Midbrain (tissue), 1 donor: ENCODE data around the gene TTF2.

ENCODE experiments used
- DNase-seq: peaks from one replicate; lab custom pipeline; 2025; lab: John Stamatoyannopoulos, UW

Gene TTF2

DNA sequence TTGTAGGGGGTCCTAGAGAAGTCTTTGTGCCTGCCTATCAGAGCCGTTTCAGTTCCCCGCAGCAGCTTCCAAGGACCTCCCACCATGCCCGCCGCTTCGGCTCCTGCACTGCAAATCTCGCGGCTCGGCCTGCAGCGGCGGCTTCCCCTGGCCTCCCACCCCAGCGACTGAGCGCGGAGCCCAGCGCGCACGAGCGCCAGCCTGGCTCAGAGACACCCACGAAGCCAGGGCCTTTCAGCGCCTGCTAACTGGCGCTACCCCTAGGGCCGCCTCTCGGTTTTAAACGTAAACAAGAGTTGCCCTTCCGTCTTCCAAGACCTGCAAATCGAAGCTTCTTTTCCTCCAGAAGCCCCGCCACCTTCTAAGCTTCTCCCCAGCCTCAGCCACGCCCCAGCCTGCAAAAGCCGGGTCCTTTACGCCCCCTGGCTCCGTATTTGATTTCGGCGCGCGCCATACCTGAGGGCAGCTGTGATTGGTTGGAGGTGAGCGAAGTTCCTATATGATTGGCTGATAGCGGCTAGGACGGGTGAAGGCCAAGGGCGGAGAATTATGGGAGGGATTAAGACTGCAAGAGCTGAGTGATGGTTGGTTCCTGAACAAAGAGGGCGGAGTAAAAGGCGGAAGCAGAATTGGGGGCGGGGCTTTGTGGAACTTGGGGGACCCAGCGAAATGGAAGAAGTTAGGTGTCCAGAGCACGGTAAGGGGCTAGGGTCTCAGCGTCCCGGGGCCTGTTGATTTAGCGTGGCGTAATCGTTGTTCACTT is at the start of gene TTF2:
Gene TTF2, plus strand, starts transcription at position 649 of the 763 bp plus-strand sequence. Its CDS starts 21 bp downstream, at position 670.
- DNase-seq = peak; percentile 98

DNA sequence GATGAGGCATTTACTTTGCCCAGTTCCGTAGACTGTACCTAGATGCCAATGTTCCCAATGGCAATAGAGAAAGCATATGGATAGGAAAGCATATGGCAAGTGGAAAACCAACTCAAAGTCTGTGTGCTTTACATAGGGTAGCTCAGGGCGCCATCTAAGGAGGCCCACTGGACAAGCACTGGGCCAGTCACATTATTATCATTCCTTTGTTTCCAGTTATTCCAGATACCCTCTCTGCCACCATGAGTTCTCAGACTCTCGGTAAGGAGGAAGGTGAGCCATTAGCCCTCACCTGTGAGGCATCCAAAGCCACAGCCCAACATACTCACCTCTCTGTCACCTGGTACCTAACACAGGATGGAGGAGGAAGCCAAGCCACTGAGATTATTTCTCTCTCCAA is 48.8 kb upstream of the TTF2 start:
- no peak for DNase-seq

DNA sequence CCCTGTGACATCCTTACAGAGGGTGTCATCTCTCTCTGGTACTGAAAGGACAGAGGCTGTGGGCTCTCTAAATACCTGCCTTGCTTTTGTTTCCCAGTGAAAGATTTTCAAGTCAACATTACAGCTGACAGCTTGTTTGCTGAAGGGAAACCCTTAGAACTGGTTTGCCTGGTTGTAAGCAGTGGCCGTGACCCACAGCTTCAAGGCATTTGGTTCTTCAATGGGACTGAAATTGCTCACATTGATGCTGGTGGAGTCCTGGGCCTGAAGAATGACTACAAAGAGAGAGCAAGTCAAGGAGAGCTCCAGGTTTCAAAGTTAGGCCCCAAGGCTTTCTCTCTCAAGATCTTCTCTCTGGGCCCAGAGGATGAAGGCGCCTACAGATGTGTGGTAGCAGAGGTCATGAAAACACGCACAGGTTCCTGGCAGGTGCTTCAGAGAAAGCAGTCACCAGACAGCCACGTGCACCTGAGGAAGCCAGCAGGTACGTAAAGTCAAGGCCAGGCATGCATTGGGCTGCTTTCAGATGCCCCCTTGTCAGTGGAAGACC is 46.7 kb upstream of the TTF2 start:
- DNase-seq = no peak

DNA sequence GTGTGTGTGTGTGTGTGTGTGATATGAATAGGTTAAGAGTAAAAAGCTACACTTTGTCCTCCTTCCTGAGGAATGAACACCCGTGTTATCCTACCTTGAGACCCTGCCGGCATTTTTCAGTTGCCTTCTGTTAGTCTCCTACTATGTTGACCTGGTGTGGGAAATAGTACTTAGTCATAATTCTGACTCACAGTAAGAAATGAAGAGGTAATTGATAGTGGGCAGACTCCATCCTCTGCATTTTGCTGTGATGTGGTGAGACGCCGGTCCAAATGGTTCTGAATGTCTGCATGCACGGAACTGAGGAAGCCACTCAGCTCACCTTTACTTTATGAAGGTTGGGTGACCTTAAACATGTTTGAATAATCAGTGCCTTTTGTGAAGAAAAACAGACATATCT is 45.9 kb upstream of the TTF2 start:
- DNase-seq = no peak

DNA sequence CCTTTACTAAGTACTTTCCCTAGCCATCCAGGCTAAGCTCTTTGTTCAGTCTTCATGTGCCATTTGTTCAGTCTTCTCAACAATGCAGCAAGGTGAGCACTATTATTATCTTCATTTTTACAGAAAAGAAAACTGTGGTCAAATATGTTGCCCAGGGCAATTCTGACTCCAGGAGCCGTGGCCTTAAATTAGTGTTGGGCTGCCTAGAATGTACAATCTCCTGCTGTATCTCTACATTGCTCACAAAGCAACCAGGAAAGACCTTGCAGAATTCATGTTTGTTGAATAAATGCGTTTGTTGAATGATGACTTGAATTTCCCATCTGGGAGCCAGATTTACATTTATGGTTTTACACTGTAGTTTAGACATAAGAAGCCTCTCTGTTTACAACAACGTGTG is 44.4 kb upstream of the TTF2 start:
- no peak for DNase-seq

DNA sequence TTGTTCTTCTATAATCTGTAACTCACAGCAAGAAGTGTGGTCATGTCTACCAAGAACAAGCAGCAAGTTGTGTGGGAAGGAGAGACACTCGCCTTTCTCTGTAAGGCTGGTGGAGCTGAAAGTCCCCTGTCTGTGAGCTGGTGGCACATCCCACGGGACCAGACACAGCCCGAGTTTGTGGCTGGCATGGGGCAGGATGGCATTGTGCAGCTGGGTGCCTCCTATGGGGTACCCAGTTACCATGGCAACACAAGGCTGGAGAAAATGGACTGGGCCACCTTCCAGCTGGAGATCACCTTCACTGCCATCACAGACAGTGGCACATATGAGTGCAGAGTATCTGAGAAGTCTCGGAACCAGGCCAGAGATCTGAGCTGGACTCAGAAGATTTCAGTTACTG is 43.1 kb upstream of the TTF2 start:
- no peak for DNase-seq

DNA sequence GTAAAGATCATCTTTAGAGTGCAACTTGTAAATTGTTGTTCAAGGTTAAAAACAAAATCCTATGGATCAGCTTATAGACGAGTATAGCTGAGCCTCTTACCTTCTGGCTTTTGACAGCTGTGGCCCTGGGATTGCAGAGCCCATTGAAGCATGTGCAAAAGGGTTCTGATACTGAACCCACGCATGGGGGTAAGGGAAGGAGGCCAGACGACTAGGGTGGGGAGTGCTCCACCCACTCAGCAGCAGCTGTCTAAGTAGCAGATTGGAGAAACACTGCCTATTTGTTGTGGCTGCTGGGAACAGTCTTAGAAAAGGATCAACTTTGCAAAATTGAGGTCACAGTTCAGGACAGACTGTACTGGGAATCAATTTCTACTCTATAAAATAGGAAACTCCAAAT is 42.5 kb upstream of the TTF2 start:
- DNase-seq = no peak

DNA sequence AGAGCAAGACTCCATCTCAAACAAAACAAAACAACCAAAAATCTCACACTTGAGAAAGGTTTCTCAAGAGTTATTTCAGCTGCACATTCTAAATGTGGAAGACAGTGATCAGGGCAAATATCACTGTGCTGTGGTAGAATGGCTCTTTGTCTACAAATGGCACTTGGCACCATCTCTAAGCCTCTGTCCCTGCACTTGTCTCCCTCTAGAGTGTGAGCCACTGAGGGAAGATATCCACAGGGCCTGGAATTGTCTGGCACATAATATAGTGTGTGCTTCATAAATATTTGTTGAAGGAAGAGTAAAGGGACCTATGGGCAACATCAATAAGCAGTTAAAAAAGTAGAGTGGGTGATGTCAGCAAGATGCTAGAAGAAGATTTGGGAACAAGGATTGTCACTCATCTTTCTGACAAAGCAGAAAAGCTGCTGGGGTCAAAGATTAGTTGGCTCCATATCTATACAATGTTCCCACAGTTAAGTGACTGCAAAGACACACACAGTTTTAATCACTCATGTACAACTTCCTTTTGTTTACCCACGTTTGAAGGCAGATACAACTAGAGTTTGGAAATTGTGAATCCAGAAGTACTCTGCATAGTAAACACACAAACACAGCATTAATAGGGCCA is 39.5 kb upstream of the TTF2 start:
- peak; percentile 33 for DNase-seq

DNA sequence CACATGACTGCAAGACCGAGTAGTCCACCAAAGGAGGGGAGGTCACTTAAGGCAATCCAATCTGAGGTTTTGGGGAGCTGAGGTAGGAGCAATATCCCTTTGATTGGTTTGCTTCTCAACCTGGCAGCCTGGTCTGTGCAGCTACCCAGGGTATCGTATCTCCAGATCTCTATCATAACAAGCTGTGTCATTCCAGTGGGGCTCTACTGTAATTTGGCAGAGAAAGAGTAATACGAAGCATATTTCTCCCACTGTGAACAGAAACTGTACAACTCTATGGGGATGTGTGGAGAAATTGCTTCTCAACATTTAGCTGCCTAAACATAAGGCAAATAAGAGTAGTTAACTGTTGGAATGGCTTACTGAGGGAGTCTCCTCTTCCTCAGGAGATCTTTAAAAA is 38.0 kb upstream of the TTF2 start:
- no peak for DNase-seq

DNA sequence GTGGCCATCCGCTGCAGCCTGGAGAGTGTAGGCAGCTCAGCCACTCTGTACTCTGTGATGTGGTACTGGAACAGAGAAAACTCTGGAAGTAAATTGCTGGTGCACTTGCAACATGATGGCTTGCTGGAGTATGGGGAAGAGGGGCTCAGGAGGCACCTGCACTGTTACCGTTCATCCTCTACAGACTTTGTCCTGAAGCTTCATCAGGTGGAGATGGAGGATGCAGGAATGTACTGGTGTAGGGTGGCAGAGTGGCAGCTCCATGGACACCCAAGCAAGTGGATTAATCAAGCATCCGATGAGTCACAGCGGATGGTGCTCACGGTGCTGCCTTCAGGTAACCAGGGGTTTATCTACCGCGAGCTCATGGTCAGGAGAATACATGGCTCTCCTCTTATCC is 34.6 kb upstream of the TTF2 start:
- no peak for DNase-seq

DNA sequence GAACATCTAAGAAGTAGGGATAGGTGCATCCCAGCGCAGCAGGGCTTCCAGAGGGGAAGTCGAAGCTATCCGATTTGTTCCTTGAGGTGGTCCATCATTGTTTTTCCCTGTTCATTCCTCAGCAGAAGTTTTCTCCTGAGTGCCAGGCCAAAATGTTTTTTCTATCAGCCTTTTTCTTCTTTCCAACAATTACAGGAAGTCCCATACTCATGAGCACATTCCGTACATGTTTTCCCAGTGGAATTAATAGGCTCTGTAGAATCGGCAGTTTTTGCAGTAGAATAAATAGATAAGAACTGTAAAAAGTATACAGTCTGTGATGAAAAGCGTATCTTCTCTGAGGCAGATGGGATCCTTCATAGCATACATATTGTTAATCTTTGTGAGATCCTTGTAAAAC is 33.8 kb upstream of the TTF2 start:
- no peak for DNase-seq

DNA sequence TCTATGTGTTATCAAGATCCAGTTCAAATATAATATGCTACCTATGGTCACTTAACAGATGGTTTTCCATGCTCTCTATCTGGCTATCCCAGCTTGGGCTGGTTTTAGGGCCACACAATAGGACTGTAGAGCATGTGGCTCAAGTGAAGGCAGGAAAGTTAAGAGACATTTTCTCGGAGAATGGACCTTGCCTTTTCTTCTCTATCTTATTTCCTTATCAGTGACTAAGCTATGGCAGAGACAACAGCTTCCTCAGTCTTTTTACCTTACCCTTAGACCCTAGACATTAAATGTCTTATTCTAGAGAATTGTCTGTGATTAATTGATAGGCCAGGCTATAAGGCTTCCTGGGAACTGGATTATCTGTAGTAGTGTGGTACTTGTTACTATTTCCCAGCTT is 30.4 kb upstream of the TTF2 start:
- DNase-seq = no peak

DNA sequence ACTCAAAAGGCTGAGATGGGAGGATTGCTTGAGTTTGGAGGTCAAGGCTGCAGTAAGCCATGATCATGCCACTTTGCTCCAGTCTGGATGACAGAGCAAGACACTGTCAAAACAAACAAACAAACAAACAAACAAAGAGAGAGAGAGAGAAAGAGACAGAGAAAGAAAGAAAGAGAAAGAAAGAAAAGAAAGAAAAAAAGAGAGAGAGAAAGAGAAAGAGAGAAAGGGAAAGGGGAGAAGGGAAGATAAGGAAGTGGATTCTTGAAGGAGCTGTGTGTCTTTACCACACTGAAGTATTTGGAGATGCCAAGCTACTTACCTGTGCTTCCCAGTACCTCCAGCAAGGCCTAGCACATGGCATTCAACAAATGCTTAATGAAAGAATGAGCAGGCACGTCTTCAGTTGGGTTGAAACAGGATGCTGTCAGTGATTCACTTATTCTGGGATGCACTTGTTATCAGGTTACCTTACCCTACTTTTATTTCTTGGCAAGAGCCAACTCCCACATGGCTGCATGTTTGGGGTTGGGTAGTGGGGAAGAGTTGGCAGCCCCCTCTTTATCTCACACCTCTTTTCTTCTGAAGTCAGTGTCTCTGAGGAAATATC is 29.8 kb upstream of the TTF2 start:
- no peak for DNase-seq

DNA sequence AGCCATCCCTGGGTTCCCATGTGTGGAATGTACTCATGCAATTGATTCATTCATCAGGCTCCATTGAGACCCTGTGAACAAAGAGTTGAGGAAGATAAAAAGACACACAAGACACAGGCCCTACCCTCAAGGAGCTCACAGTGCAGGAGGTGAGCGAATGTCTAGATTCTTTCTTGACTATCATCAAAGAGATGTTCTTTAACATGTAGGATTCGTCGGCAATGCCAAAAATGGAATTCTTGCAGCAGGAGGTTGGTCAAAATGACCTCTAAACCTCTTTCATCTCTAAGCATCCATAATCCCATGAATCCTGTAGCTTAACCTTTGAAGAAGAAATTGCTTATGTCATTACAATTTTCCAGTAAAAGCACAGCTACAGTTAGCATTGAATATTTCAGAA is 27.9 kb upstream of the TTF2 start:
- no peak for DNase-seq

DNA sequence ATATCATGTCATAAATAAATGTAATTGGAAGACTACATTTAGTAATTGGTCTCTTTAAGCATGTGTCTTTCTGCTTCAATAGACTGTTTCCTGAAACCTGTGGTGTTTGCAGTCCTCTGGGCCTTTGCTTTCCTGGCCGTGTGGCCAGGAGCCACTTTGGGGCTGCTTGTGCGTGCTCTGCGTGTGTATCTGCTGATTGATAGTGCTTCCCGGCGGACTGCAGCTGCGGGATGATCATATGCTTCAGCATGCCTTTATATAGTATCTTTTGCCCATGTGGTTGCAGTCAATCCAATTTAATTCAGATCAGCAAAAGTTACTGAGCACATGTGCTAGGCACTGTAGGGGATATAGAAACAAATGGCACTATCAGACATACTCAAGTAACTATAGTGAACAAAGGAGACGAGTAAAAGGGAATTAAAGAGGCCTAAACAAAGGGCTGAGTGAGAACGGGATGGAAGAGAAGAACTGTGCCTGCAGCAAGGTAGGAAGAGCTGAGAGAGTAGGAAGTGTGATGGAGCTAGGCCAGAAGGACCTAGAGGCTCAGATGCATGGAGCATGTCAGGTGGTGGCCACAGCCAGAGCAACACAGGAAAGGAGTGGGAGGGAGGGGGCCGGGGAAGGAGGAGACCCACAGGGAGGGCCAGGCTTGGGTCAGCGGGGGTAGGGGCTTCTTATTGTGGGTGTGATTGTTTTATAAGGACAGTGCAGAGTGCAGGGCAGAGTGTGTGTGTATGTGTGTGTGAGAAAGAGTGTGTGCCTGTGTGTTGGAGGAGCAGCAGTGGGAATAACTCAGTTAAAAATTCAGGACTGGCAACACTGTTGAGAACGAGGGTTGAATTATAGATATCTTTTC is 27.2 kb upstream of the TTF2 start:
- DNase-seq = no peak

DNA sequence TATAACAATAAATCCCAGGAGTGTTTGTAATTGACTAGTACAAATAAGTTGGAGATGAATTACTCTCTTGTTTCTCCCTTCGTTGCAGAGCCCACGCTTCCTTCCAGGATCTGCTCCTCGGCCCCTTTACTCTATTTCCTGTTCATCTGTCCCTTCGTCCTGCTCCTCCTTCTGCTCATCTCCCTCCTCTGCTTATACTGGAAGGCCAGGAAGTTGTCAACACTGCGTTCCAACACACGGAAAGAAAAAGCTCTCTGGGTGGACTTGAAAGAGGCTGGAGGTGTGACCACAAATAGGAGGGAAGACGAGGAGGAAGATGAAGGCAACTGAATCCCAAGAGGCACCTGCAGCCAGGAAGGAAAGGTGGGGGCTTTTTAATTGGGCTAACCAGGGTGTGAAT is 26.4 kb upstream of the TTF2 start:
- DNase-seq = no peak

DNA sequence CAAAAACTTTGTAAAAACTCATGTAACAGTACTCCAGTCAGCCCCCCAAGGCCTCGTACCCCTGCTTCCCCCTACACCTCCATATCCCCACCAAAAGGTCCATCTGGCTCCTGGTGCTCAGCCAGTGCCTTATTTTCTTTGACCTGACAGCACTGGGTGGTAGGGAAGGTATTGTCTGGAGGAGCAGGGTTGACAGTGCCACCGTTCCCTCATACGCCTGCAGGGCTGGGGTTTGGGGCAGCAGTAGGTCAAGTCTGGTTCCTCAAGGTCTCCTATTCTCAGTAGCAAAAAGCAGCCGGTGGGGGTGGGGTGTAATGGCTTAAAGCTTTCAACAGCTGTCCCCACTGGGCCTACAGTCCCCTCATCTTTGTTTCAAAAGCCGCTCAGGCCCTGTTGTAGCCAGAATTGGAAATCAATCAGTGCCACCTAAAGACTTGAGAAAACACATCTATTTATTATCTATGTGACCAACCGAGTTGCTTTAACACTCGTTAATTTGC is 25.3 kb upstream of the TTF2 start:
- no peak for DNase-seq

DNA sequence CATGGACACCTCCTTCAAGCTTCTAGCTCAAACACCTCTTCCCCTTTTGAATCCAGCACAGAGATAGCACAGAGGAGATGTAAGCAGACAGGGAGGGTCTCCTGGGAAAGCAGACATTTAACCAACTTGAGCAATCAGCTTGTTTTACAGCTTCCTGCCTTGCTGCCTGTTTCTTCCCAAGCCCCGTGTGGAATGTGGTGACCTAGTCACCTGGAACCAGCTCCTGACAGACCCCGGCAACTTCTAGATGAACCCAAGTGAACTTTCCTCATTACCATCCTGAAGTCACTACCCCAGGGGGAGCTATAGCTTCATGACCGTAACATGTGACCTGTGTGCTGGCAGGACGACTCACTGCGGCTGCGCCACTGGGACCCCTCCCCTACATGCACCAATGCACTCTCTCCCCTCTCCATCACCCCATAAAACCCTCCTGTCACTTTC is 24.1 kb upstream of the TTF2 start:
- DNase-seq = no peak

DNA sequence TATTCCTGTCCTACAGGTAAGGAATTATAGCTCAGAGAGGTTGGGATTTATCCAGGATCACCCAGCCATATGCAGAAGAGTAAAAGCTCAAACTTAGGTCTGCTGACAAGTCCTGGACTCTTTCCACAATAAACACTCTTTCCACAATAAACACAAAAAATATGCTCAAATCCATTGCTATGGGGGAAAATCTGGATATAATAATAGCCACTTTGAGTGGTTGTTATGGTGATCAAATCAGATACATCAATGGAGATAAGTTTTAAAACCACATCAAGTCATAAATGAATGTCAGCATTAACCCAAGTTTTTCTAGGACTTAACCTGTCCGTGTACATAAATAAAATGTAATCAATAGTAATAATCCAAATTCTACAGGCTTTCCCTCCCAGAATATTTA is 22.3 kb upstream of the TTF2 start:
- DNase-seq = no peak

DNA sequence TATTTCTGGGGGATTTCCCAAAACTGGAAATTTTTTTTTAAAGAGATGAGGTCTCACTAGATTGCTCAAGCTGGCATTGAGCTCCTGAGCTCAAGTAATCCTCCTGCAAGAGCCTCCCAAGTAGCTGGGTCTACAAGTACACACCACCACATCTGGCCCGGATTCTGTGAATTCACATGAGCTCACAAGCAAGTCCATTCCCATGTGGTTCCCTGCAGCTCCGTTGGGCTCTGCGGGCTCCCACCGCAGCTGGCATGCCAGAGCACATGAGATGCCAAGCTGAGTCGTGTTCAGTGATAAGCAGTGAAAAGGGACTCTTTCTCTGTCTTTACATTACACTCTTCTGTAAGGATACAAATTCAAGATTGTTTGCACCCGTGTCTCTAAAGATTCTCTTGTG is 21.9 kb upstream of the TTF2 start:
- no peak for DNase-seq

DNA sequence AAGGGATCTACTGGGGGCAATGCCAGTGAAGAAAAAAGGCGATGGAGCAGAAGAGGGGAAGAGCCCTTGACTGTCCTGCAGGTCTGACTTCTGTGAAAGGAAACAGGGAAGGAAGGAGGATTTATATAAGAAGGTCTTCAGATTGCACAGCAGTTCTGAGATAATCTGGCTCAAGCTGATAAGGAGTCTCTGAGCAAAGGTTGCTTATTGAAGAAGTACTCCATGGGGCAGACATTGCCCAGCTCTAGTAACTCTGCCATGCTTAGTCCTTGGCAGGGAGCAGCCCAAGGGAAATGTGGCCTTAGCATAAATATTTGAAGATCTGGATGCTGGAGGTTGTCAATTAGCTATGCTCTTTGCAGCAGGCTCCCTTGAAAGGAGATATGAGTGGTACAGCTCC is 15.9 kb upstream of the TTF2 start:
- DNase-seq = no peak

DNA sequence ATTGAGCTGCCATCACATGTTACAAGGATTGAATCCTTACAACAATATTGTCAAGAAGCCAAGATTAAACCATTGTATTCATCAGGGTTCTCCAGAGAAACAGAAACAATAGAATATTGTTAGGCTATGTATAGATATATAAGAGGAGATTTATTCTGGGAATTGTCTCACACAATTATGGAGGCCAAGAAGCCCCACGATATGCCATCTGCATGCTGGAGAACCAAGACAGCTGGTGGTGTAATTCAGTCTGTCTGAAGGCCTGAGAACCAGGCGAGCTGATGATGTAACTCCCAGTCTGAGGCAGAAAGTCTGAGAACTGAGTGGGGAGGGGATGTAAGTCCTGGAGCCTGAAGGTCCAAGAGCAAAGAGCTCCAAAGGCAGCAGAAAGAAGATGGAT is 14.5 kb upstream of the TTF2 start:
- no peak for DNase-seq
